HG03139 (cell line): Measurements from ENCODE around the gene DNAJB6.

Experiments
- ATAC-seq: cut with Tn5 transposase; IDR thresholded peaks from one replicate; pipeline ENCODE4 v1.9.1; 2021; ENCODE audit not compliant: unreplicated experiment

The DNAJB6 gene

GRCh38 chr7:157462419-157462771 lies 125.6 kb downstream of the DNAJB6 start:
- ATAC-seq: no peak

- no peak for ATAC-seq
Measured at GRCh38 chr7:157462840-157463239, 126.0 kb downstream of the DNAJB6 start.

- no peak for ATAC-seq
Measured at GRCh38 chr7:157463245-157463644, 126.4 kb downstream of the DNAJB6 start.

GRCh38 chr7:157464111-157464970 lies 127.5 kb downstream of the DNAJB6 start:
- no peak for ATAC-seq

- no peak for ATAC-seq
Measured at GRCh38 chr7:157464971-157465886, 128.4 kb downstream of the DNAJB6 start.

- no peak for ATAC-seq
Measured at GRCh38 chr7:157465891-157466866, 129.4 kb downstream of the DNAJB6 start.

- no peak for ATAC-seq
Measured at GRCh38 chr7:157466867-157467261, 130.1 kb downstream of the DNAJB6 start.
